Activated naive CD4-positive, alpha-beta T cell (primary cell): ENCODE results near the gene RPRD1A.
"Not testable (repeated sequence)": the region's sequence is repeated elsewhere in the genome, so short reads cannot be mapped to it uniquely, and the experiment has no call there.

Experiments
- DNase-seq, 4 experiments: peaks; one replicate each; lab custom pipeline; 2025; lab: John Stamatoyannopoulos, UW

Gene RPRD1A

DNA sequence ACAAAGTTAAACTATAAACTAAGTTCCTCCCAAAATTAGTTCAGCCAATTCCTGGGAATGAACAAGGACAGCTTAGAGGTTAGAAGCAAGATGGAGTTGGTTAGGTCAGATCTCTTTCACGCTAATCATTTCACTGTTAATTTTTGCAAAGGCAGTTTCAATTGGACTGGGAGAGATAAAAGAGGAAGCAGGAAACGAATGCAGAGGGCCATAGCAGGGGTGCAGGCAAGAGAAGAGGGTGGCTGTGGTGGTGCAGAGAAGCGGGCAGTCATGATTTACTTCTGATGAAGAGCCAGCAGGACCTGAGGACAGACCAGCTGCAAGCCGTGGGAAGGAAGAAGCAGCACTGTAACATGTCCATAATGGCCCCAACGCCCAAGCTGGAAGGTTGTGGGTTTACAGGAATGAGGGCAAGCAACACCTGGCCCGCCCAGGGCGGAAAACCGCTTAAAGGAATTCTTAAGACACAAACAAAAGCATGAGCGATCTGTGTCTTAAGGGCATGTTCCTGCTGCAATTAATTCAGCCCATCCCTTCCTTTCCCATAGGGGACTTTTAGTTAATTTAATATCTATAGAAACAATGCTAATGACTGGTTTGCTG lies 99.0 kb downstream of the RPRD1A start:
- DNase-seq: no peak

GRCh38 chr18:35967866-35968265 lies 99.5 kb downstream of the RPRD1A start:
- DNase-seq: not testable (repeated sequence)

DNA sequence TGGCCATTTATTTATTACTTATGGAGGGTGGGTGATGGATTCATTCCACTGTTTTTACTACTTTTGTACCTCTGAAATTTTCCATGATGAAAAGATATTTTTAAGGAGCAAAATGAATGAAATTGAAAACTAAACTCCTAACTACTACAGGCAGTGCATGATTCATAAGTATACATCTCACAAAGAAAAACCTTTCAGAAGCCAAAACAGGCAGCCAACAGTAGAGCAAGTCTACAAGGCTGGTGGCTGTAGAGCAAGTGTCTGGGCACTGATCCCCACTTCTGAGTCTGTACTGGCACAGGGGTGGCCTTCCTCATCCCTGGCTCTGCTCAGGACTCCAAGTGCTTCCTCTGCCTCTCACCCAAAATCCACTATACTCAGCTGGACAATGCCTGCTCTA lies 103.0 kb downstream of the RPRD1A start:
- DNase-seq: no peak

GRCh38 chr18:35962320-35962719 lies 105.0 kb downstream of the RPRD1A start:
- no peak for DNase-seq

GRCh38 chr18:35956226-35956625 lies 111.1 kb downstream of the RPRD1A start:
- DNase-seq: no peak

DNA sequence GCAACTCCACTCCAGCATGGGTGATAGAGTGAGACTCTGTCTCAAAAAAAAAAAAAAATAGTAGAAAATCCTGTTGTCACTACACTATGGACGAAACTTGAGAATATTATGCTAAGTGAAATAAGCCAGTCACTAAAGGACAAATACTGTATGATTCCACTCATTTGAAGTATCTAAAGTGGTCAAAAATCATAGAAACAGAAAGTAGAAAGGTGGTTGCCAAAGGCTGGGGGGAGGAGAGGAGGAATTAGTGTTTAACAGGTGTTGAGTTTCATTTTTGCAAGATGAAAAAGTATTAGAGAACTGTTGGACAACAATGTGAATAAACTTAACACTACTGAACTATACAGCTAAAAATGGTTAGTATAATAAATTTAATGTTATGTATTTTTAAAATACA lies 113.7 kb downstream of the RPRD1A start:
- no peak for DNase-seq

- DNase-seq: no peak
Measured at GRCh38 chr18:35950628-35950982, 116.8 kb downstream of the RPRD1A start.

GRCh38 chr18:35949903-35950627 lies 117.3 kb downstream of the RPRD1A start:
- peak in 3 of 4 experiments; percentile 1 to 16 (median 15) for DNase-seq

DNA sequence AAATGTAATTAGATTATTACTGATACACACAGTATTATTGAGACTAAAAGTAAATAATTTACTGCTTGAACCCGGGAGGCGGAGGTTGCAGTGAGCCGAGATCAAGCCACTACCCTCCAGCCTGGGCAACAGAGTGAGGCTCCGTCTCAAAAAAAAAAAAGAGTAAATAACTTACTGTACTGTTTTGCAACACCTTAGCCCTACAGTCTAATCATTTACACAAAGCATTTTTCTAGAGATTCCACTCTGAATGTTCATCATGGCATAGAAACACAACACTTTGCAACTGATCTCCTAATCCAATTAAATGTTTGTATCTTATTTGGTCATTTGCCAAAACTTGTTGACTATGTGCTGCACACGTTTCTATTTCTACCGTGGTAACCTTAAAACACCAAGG lies 118.3 kb downstream of the RPRD1A start:
- DNase-seq: no peak

DNA sequence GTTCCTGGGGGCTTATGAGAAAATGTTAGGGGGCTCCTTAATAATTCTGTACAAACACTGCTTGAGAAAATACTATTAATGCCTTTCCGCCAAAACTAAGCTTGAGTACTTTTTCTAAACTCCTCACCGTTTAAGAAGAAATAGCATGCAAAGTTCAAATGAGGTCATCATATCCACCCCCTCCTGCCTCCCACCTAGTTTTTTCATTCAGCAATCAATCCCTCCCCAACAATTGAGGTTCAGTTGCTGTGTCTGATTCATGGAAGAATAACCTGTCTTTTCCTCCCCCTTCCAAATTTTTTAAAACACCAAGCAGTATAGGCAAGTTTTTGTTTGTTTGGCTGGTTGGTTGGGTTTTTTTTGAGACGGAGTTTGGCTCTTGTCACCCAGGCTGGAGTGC lies 119.3 kb downstream of the RPRD1A start:
- DNase-seq: no peak

DNA sequence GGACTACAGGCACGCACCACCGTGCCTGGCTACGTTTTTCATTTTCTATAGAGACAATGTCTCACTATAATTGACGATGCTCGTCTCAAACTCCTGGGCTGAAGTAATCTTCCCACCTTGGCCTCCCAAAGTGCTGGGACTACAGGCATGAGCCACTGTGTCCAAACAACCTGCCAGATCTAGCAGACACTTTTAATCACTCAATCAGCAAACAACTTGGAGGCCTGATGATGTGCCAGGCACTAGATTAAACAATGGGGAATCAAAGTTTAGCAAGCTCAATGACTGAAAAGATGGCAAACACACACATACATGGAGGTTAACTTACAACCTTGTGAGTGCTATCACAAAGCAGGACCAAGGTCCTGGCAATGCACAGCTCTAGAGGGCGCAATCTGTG lies 124.7 kb downstream of the RPRD1A start:
- no peak for DNase-seq

DNA sequence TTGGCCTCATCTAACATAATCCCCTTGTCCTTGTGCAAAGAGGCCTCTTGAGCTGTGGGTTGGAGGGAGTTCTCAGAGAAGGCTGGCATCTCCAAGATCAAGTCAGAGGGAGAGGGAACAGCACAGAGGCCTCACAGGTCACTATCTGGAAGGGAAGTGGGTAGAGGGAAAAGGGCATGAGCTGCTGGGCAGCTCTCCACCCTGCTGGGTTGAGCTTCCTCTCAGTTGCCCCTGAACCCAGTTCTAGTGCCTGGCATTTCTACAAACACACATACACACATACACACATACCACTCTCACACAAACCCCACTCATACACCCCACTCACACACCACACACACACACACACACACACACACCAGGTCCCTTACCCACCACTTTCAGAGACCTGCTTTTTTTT lies 125.2 kb downstream of the RPRD1A start:
- DNase-seq: no peak

DNA sequence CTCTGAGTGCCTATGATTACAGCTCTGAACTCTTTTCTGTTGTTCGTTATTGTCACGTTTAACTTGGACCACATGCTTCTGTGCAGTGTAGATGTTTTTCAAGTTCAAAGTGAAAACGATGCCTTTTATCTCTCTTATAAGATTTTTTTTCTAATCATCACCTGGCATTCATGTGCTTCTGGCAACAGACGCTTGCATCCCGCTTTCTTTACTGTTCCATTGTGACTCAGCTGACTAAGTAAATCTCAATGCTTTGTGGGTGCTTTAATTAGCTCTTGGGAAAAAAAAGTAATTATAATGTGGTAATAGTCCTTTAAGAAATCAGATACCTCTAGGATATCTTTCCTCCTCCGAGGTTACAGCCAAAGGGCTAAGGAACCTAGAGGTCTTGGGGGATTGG lies 126.1 kb downstream of the RPRD1A start:
- DNase-seq: no peak
